Esophagus muscularis mucosa (tissue), 3 donors: ENCODE measurements around the gene RAMP1.

Experiments
- POLR2A ChIP-seq: fragments of 450-650 bp; IDR thresholded peaks from one replicate; pipeline ENCODE4 v1.6.1; 2017; ENCODE audit warnings: antibody characterized with exemption, moderate library complexity, mild to moderate bottlenecking, low read depth
- TF ChIP-seq, protein P1 (sequence below), 3 experiments: fragments of 200-600 bp in 2 of 3; fragments of 450-650 bp in 1 of 3; sonication (generic) in 2 of 3; IDR thresholded peaks; one replicate each; pipeline ENCODE4 v1.5.1; 2017 to 2019; ENCODE audit warnings: antibody characterized with exemption in 3 of 3, mild to moderate bottlenecking in 2 of 3, moderate library complexity in 1 of 3

DNA sequence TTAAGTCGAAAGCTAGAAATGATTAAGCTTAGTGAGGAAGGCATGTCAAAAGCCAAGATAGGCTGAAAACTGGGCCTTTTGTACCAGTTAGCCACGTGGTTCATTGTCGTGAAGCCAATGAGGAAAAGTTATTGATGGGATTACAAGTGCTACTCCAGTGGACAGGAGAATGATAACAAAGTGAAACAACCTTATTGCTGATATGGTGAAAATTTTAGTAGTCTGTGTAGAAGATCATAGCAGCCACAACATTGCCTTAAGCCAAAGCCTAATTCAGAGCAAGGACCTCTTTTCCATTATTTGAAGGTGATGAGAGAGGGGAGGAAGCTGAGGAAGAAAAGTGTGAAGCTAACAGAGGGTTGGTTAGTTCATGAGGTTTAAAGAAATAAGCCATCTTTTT, 24.1 kb upstream of the RAMP1 start:
- TF ChIP-seq, protein P1, sequence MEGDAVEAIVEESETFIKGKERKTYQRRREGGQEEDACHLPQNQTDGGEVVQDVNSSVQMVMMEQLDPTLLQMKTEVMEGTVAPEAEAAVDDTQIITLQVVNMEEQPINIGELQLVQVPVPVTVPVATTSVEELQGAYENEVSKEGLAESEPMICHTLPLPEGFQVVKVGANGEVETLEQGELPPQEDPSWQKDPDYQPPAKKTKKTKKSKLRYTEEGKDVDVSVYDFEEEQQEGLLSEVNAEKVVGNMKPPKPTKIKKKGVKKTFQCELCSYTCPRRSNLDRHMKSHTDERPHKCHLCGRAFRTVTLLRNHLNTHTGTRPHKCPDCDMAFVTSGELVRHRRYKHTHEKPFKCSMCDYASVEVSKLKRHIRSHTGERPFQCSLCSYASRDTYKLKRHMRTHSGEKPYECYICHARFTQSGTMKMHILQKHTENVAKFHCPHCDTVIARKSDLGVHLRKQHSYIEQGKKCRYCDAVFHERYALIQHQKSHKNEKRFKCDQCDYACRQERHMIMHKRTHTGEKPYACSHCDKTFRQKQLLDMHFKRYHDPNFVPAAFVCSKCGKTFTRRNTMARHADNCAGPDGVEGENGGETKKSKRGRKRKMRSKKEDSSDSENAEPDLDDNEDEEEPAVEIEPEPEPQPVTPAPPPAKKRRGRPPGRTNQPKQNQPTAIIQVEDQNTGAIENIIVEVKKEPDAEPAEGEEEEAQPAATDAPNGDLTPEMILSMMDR (IDR thresholded peaks at IDR 0.05) = no peak
- no peak for TF ChIP-seq POLR2A
